CD14-positive monocyte (primary cell): ENCODE data around the gene BAZ1A. TPM values are rescaled to one million over a fixed set of nuclear protein-coding genes. Genes with fewer than 3 reads are reported as not detected.

Source experiments
- DNase-seq, 3 donors: peaks; one replicate each; pipeline ENCODE4 v3.0.0-alpha.2; 2011 to 2022
- H2AFZ ChIP-seq: 2 replicates; pipeline ENCODE4 v1.6.0; 2012; ENCODE audit warnings: mild to moderate bottlenecking, low read depth, low read length, inconsistent platforms; ENCODE audit not compliant: insufficient read depth, poor library complexity, severe bottlenecking
- H3K27ac ChIP-seq, 2 donors: 1 replicate in 1 of 2; 2 replicates in 1 of 2; pipeline ENCODE4 v1.5.1; 2012 to 2013; ENCODE audit warnings: low read length in 2 of 2, control low read depth in 1 of 2, inconsistent platforms in 1 of 2, low read depth in 1 of 2, mild to moderate bottlenecking in 1 of 2
- H3K27me3 ChIP-seq, 2 donors: one replicate each; pipeline versions ENCODE4 v1.6.0 to v1.6.1; 2011 to 2013; ENCODE audit warnings: low read length in 2 of 2; ENCODE audit not compliant: control insufficient read depth in 2 of 2, insufficient read depth in 2 of 2
- H3K36me3 ChIP-seq, 2 donors: replicated peaks in 1 of 2; 1 replicate in 1 of 2; 2 replicates in 1 of 2; pipeline versions ENCODE4 v1.5.1 to v1.6.1; 2012 to 2013; ENCODE audit warnings: low read length in 2 of 2, control low read depth in 1 of 2, inconsistent platforms in 1 of 2, mild to moderate bottlenecking in 1 of 2; ENCODE audit not compliant: insufficient read depth in 2 of 2, control insufficient read depth in 1 of 2
- H3K4me1 ChIP-seq, 2 donors: 1 replicate in 1 of 2; 2 replicates in 1 of 2; pipeline versions ENCODE4 v1.5.1 to v1.6.1; 2012 to 2013; ENCODE audit warnings: low read length in 2 of 2, control low read depth in 1 of 2, inconsistent platforms in 1 of 2, mild to moderate bottlenecking in 1 of 2, moderate library complexity in 1 of 2; ENCODE audit not compliant: insufficient read depth in 2 of 2, control insufficient read depth in 1 of 2
- H3K4me2 ChIP-seq: replicated peaks from 2 replicates; pipeline ENCODE3; 2012; ENCODE audit warnings: low read length, moderate library complexity, mild to moderate bottlenecking; ENCODE audit not compliant: poor library complexity, severe bottlenecking; ENCODE audit errors: extremely low read depth
- H3K4me3 ChIP-seq, 3 experiments: fragments of 200-600 bp in 1 of 3; sonication (generic) in 1 of 3; replicated peaks in 1 of 3; 1 replicate in 2 of 3; 2 replicates in 1 of 3; pipeline ENCODE4 v1.5.1; 2011 to 2013; ENCODE audit warnings: low read length in 3 of 3, mild to moderate bottlenecking in 3 of 3, control low read depth in 2 of 3, low read depth in 2 of 3, inconsistent platforms in 1 of 3, moderate library complexity in 1 of 3
- H3K79me2 ChIP-seq: 2 replicates; pipeline ENCODE4 v1.6.0; 2012; ENCODE audit warnings: mild to moderate bottlenecking, control low read depth, inconsistent platforms, low read length, moderate library complexity; ENCODE audit not compliant: insufficient read depth
- H3K9ac ChIP-seq: 2 replicates; pipeline ENCODE4 v1.6.0; 2017; ENCODE audit warnings: low read length, mild to moderate bottlenecking; ENCODE audit not compliant: insufficient read depth, poor library complexity, severe bottlenecking
- H3K9me3 ChIP-seq, 2 donors: replicated peaks in 1 of 2; 1 replicate in 1 of 2; 2 replicates in 1 of 2; pipeline versions ENCODE4 v1.5.1 to v1.6.1; 2012 to 2013; ENCODE audit warnings: low read length in 2 of 2, control low read depth in 1 of 2; ENCODE audit not compliant: control insufficient read depth in 1 of 2, insufficient read depth in 1 of 2
- H4K20me1 ChIP-seq: 2 replicates; pipeline ENCODE4 v1.6.0; 2012; ENCODE audit warnings: mild to moderate bottlenecking, low read length, control low read depth, moderate library complexity; ENCODE audit not compliant: insufficient read depth
- H3K27ac Mint-ChIP-seq, 7 donors: one replicate each; pipeline ENCODE4 v1.8.0; 2020; ENCODE audit warnings: mild to moderate bottlenecking in 7 of 7, mixed read lengths in 7 of 7, moderate library complexity in 6 of 7, inconsistent platforms in 2 of 7
- H3K27me3 Mint-ChIP-seq, 3 donors: one replicate each; pipeline ENCODE4 v1.8.0; 2021 to 2022; ENCODE audit warnings: low read depth in 3 of 3, mild to moderate bottlenecking in 3 of 3, mixed read lengths in 3 of 3, moderate library complexity in 3 of 3, inconsistent platforms in 1 of 3
- H3K36me3 Mint-ChIP-seq, 2 donors: one replicate each; pipeline ENCODE4 v1.8.0; 2020; ENCODE audit warnings: mixed read lengths in 2 of 2, inconsistent platforms in 1 of 2, mild to moderate bottlenecking in 1 of 2
- H3K4me1 Mint-ChIP-seq: one replicate; pipeline ENCODE4 v1.8.0; 2020; ENCODE audit warnings: mild to moderate bottlenecking, mixed read lengths
- H3K4me3 Mint-ChIP-seq, 2 donors: one replicate each; pipeline ENCODE4 v1.8.0; 2020; ENCODE audit warnings: mild to moderate bottlenecking in 2 of 2, mixed read lengths in 2 of 2, moderate library complexity in 1 of 2
- H3K9me3 Mint-ChIP-seq, 7 donors: one replicate each; pipeline ENCODE4 v1.8.0; 2020 to 2022; ENCODE audit warnings: mixed read lengths in 7 of 7, mild to moderate bottlenecking in 6 of 7, moderate library complexity in 6 of 7, inconsistent platforms in 2 of 7
- CTCF ChIP-seq: fragments of 200-600 bp; IDR thresholded peaks from one replicate; pipeline ENCODE4 v1.8.0; 2022; ENCODE audit warnings: antibody characterized with exemption, mild to moderate bottlenecking
- WGBS: methylation state at CpG from one replicate; pipeline ENCODE4 v1.1.5; 2013; ENCODE audit warnings: missing lambda C conversion rate; ENCODE audit not compliant: insufficient coverage; 5-methylcytosine and 5-hydroxymethylcytosine counted together
- intact Hi-C, 2 donors: fragments of 100-400 bp; cut with micrococcal nuclease; formaldehyde crosslinking; loops; one replicate each; pipeline versions ENCODE4 v1.15.0 to v1.15.1; 2023
- polyA minus RNA-seq: library from RNA; depleted of rRNA, polyadenylated mRNA; stranded (reverse); fragments of >200 nt; gene quantifications from 2 replicates; pipeline ENCODE4 v1.2.3, GENCODE V29; 2012
- polyA plus RNA-seq, 3 donors: library from polyadenylated mRNA; depleted of rRNA in 1 of 3; unstranded in 2 of 3; stranded (reverse) in 1 of 3; fragments of 300-500 nt in 2 of 3; fragments of >200 nt in 1 of 3; fragmentation: Illumina TruSeq in 2 of 3; gene quantifications; 1 replicate in 2 of 3; 2 replicates in 1 of 3; pipeline ENCODE4 v1.2.3, GENCODE V29; 2012 to 2021
- total RNA-seq, 12 experiments: library from RNA in 1 of 12; stranded (reverse) in 1 of 12; fragments of 120-200 nt in 1 of 12; gene quantifications; one replicate each; pipeline ENCODE4 v1.2.4 and lab custom pipeline; 2013 to 2026; ENCODE audit warnings: mixed read lengths in 6 of 12, inconsistent platforms in 1 of 12

BAZ1A gene, protein sequence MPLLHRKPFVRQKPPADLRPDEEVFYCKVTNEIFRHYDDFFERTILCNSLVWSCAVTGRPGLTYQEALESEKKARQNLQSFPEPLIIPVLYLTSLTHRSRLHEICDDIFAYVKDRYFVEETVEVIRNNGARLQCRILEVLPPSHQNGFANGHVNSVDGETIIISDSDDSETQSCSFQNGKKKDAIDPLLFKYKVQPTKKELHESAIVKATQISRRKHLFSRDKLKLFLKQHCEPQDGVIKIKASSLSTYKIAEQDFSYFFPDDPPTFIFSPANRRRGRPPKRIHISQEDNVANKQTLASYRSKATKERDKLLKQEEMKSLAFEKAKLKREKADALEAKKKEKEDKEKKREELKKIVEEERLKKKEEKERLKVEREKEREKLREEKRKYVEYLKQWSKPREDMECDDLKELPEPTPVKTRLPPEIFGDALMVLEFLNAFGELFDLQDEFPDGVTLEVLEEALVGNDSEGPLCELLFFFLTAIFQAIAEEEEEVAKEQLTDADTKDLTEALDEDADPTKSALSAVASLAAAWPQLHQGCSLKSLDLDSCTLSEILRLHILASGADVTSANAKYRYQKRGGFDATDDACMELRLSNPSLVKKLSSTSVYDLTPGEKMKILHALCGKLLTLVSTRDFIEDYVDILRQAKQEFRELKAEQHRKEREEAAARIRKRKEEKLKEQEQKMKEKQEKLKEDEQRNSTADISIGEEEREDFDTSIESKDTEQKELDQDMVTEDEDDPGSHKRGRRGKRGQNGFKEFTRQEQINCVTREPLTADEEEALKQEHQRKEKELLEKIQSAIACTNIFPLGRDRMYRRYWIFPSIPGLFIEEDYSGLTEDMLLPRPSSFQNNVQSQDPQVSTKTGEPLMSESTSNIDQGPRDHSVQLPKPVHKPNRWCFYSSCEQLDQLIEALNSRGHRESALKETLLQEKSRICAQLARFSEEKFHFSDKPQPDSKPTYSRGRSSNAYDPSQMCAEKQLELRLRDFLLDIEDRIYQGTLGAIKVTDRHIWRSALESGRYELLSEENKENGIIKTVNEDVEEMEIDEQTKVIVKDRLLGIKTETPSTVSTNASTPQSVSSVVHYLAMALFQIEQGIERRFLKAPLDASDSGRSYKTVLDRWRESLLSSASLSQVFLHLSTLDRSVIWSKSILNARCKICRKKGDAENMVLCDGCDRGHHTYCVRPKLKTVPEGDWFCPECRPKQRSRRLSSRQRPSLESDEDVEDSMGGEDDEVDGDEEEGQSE (N-terminal part only)
- total RNA-seq (2013), result 92.5 TPM
- polyA plus RNA-seq (10 to 100 TPM in 2 of 3 donors, 1 to 10 TPM in 1; 7.3 to 25.5 (median 12.7) TPM), polyA minus RNA-seq (33.1 and 51.9 TPM in 2 replicates), total RNA-seq (lab: John Stamatoyannopoulos, UW) (220 to 763 (median 338) reads per million in 11 experiments)

GRCh38 chr14:34875031-34875922 lies at the start of gene BAZ1A:
BAZ1A (minus strand) TSS chr14:34875360; CDS start chr14:34874604, 756 bp downstream.
- Mint-ChIP-seq H3K27ac (peak within 1 kb of the TSS; percentile 99 to 100 (median 99)), H3K9me3 (peaks cover 0 to 3% (median 0%) of the 10 kb centered on the region in 7 donors), H3K36me3 (peaks cover 12 to 16% of the 10 kb centered on the region in 2 donors), H3K27me3 (no peaks in the 10 kb centered on the region), H3K4me1 (peaks cover 29% of the 10 kb centered on the region), H3K4me3 (peak within 1 kb of the TSS; percentile 100)
- H3K4me1 ChIP-seq, result peaks cover 14 to 18% of the 10 kb centered on the region in 2 donors
- peaks cover 55% of the 10 kb centered on the region for H3K79me2 ChIP-seq
- peak within 1 kb of the TSS; percentile 71 to 99 (median 82) for H3K4me3 ChIP-seq
- 0% methylated on average over 30 of the region's 46 CpGs for WGBS
- H3K4me2 ChIP-seq, result peak within 1 kb of the TSS; percentile 89
- peak; percentile 66 to 86 (median 85) for DNase-seq
- intact Hi-C loops, result loop anchor here in 1 of 2 donors (10.0 kb wide), 1 partner anchor 410 kb away; the partner anchor contains the start of gene SPTSSA
- peaks cover 4 to 13% of the 10 kb centered on the region in 2 donors for H3K36me3 ChIP-seq
- no peak for TF ChIP-seq CTCF
- peak within 1 kb of the TSS; percentile 94 to 99 for H3K27ac ChIP-seq
- H2AFZ ChIP-seq, result peak within 1 kb of the TSS; percentile 77
- peaks cover 34% of the 10 kb centered on the region for H4K20me1 ChIP-seq
- peak within 1 kb of the TSS; percentile 99 for H3K9ac ChIP-seq
- no peaks in the 10 kb centered on the region for H3K27me3 ChIP-seq
- H3K9me3 ChIP-seq, result no peaks in the 10 kb centered on the region
